ENCODE results near the gene PTCD2.

The PTCD2 gene

DNA sequence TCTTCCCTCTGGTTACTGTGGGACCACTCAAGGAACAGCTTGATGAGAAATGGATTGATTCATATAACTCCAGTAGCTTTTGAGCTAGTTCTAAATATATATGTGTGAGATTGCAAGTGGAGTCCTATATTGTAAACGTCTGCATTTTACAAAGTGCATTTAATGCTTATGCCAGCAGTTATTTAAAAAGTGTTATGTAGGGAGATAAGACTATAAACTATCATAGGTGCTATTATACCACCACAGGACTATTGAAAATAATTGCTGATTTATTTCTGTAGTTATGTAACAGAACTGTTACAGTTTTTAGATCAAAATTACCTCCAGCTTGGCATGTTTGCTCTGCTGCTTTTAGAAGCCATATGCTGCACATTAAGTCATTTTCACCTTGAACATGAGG, 36.2 kb downstream of the PTCD2 start:
- Histone ChIP-seq H3F3A (ENCODE audit: insufficient read depth, low read length) (no peaks in the 10 kb centered on the region), H3K27me3 (ENCODE audit: insufficient read depth, low read length) (no peaks in the 10 kb centered on the region), H3K9me2 (ENCODE audit: low read depth, low read length) (no peaks in the 10 kb centered on the region), H3K4me2 (ENCODE audit: low read length) (no peak overlapping the region), H3K36me3 (ENCODE audit: insufficient read depth, low read length) (peaks cover 38% of the 10 kb centered on the region), H3K27ac (ENCODE audit: low read depth, low read length, poor library complexity, severe bottlenecking) (no peak overlapping the region), H3K4me3 (ENCODE audit: low read depth, low read length, poor library complexity, severe bottlenecking) (no peak overlapping the region), H2AFZ (ENCODE audit: low read length) (no peak overlapping the region), H4K20me1 (ENCODE audit: insufficient read depth, low read length) (no peaks in the 10 kb centered on the region), H3K9me3 (ENCODE audit: low read length) (no peaks in the 10 kb centered on the region), H3K4me1 (ENCODE audit: insufficient read depth, low read length, severe bottlenecking) (no peaks in the 10 kb centered on the region), H3K9ac (ENCODE audit: low read length) (no peak overlapping the region), H3K79me2 (ENCODE audit: insufficient read depth, low read length) (no peaks in the 10 kb centered on the region)
- TF ChIP-seq EZH2 (IDR thresholded peaks at IDR 0.05; ENCODE audit: borderline replicate concordance, low read length): no peak
- TF ChIP-seq, protein P1, sequence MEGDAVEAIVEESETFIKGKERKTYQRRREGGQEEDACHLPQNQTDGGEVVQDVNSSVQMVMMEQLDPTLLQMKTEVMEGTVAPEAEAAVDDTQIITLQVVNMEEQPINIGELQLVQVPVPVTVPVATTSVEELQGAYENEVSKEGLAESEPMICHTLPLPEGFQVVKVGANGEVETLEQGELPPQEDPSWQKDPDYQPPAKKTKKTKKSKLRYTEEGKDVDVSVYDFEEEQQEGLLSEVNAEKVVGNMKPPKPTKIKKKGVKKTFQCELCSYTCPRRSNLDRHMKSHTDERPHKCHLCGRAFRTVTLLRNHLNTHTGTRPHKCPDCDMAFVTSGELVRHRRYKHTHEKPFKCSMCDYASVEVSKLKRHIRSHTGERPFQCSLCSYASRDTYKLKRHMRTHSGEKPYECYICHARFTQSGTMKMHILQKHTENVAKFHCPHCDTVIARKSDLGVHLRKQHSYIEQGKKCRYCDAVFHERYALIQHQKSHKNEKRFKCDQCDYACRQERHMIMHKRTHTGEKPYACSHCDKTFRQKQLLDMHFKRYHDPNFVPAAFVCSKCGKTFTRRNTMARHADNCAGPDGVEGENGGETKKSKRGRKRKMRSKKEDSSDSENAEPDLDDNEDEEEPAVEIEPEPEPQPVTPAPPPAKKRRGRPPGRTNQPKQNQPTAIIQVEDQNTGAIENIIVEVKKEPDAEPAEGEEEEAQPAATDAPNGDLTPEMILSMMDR (IDR thresholded peaks at IDR 0.05; ENCODE audit: low read length): no peak

GRCh38 chr5:72358925-72359324, 38.8 kb downstream of the PTCD2 start:
- H3K36me3 ChIP-seq (ENCODE audit: insufficient read depth, low read length): peaks cover 60% of the 10 kb centered on the region
- no peak overlapping the region for H2AFZ ChIP-seq (ENCODE audit: low read length)
- H4K20me1 ChIP-seq (ENCODE audit: insufficient read depth, low read length): no peaks in the 10 kb centered on the region
- no peak overlapping the region for H3K9ac ChIP-seq (ENCODE audit: low read length)
- no peaks in the 10 kb centered on the region for H3K9me3 ChIP-seq (ENCODE audit: low read length)
- no peaks in the 10 kb centered on the region for H3K27me3 ChIP-seq (ENCODE audit: insufficient read depth, low read length)
- no peaks in the 10 kb centered on the region for H3K9me2 ChIP-seq (ENCODE audit: low read depth, low read length)
- H3K4me1 ChIP-seq (ENCODE audit: insufficient read depth, low read length, severe bottlenecking): no peaks in the 10 kb centered on the region
- H3K27ac ChIP-seq (ENCODE audit: low read depth, low read length, poor library complexity, severe bottlenecking): no peak overlapping the region
- H3F3A ChIP-seq (ENCODE audit: insufficient read depth, low read length): no peaks in the 10 kb centered on the region
- H3K4me3 ChIP-seq (ENCODE audit: low read depth, low read length, poor library complexity, severe bottlenecking): no peak overlapping the region
- no peaks in the 10 kb centered on the region for H3K79me2 ChIP-seq (ENCODE audit: insufficient read depth, low read length)
- TF ChIP-seq EZH2 (IDR thresholded peaks at IDR 0.05; ENCODE audit: borderline replicate concordance, low read length): no peak
- TF ChIP-seq, protein P1 (IDR thresholded peaks at IDR 0.05; ENCODE audit: low read length): no peak
- no peak overlapping the region for H3K4me2 ChIP-seq (ENCODE audit: low read length)

GRCh38 chr5:72359886-72360285, 39.7 kb downstream of the PTCD2 start:
- H4K20me1 ChIP-seq (ENCODE audit: insufficient read depth, low read length): no peaks in the 10 kb centered on the region
- no peak overlapping the region for H3K4me2 ChIP-seq (ENCODE audit: low read length)
- no peak overlapping the region for H2AFZ ChIP-seq (ENCODE audit: low read length)
- H3K4me3 ChIP-seq (ENCODE audit: low read depth, low read length, poor library complexity, severe bottlenecking): no peak overlapping the region
- H3K79me2 ChIP-seq (ENCODE audit: insufficient read depth, low read length): no peaks in the 10 kb centered on the region
- no peaks in the 10 kb centered on the region for H3K9me3 ChIP-seq (ENCODE audit: low read length)
- no peaks in the 10 kb centered on the region for H3K4me1 ChIP-seq (ENCODE audit: insufficient read depth, low read length, severe bottlenecking)
- no peak overlapping the region for H3K27ac ChIP-seq (ENCODE audit: low read depth, low read length, poor library complexity, severe bottlenecking)
- TF ChIP-seq, protein P1 (IDR thresholded peaks at IDR 0.05; ENCODE audit: low read length): no peak
- no peak for TF ChIP-seq EZH2 (IDR thresholded peaks at IDR 0.05; ENCODE audit: borderline replicate concordance, low read length)
- H3K36me3 ChIP-seq (ENCODE audit: insufficient read depth, low read length): peaks cover 60% of the 10 kb centered on the region
- H3F3A ChIP-seq (ENCODE audit: insufficient read depth, low read length): no peaks in the 10 kb centered on the region
- H3K9me2 ChIP-seq (ENCODE audit: low read depth, low read length): no peaks in the 10 kb centered on the region
- no peaks in the 10 kb centered on the region for H3K27me3 ChIP-seq (ENCODE audit: insufficient read depth, low read length)
- H3K9ac ChIP-seq (ENCODE audit: low read length): no peak overlapping the region

All from OCI-LY1 (cell line).